H9 (cell line): ENCODE results near the gene HPCAL1. TPM values are rescaled to one million over a fixed set of nuclear protein-coding genes. Genes with fewer than 3 reads are reported as not detected.

Experiments
- DNase-seq: peaks from one replicate; pipeline ENCODE4 v3.0.0-alpha.2; 2017
- H2AFZ ChIP-seq: one replicate; pipeline ENCODE4 v1.6.1; 2013; ENCODE audit warnings: mild to moderate bottlenecking, low read length, control low read depth, moderate library complexity
- H2AK5ac ChIP-seq: 2 replicates; pipeline ENCODE4 v1.6.1; 2013; ENCODE audit warnings: low read length, control low read depth, mixed read lengths; ENCODE audit not compliant: insufficient read length
- H2BK120ac ChIP-seq: one replicate; pipeline ENCODE4 v1.6.1; 2013; ENCODE audit warnings: low read depth, mild to moderate bottlenecking, low read length, control low read depth, inconsistent platforms; ENCODE audit not compliant: poor library complexity, severe bottlenecking
- H2BK12ac ChIP-seq: 2 replicates; pipeline ENCODE4 v1.6.1; 2013; ENCODE audit warnings: low read length, control low read depth, mixed read lengths, low read depth; ENCODE audit not compliant: insufficient read length
- H2BK15ac ChIP-seq: 2 replicates; pipeline ENCODE4 v1.6.1; 2013; ENCODE audit warnings: low read depth, low read length, control low read depth
- H2BK20ac ChIP-seq: one replicate; pipeline ENCODE4 v1.6.1; 2013; ENCODE audit warnings: low read depth, mild to moderate bottlenecking, low read length, control low read depth, inconsistent platforms; ENCODE audit not compliant: poor library complexity, severe bottlenecking
- H2BK5ac ChIP-seq: 2 replicates; pipeline ENCODE4 v1.6.1; 2013; ENCODE audit warnings: low read length, control low read depth, mixed read lengths; ENCODE audit not compliant: insufficient read length
- H3K14ac ChIP-seq: 2 replicates; pipeline ENCODE4 v1.6.1; 2013; ENCODE audit warnings: low read length, control low read depth; ENCODE audit not compliant: insufficient read depth
- H3K18ac ChIP-seq: 2 replicates; pipeline ENCODE4 v1.6.1; 2013; ENCODE audit warnings: low read depth, mild to moderate bottlenecking, mixed read lengths, low read length, control low read depth; ENCODE audit not compliant: insufficient read length
- H3K23ac ChIP-seq: 2 replicates; pipeline ENCODE4 v1.6.1; 2013; ENCODE audit warnings: low read length, control low read depth, mixed read lengths, low read depth; ENCODE audit not compliant: insufficient read length
- H3K23me2 ChIP-seq: 2 replicates; pipeline ENCODE4 v1.6.1; 2013; ENCODE audit warnings: low read depth, mild to moderate bottlenecking, mixed read lengths, low read length, control low read depth; ENCODE audit not compliant: insufficient read length, poor library complexity, severe bottlenecking
- H3K27ac ChIP-seq: 2 replicates; pipeline ENCODE4 v1.5.1; 2013; ENCODE audit warnings: low read length, control low read depth, mixed read lengths, low read depth; ENCODE audit not compliant: insufficient read length
- H3K27me3 ChIP-seq: 2 replicates; pipeline ENCODE4 v1.6.1; 2013; ENCODE audit warnings: low read length, control low read depth, inconsistent platforms; ENCODE audit not compliant: insufficient read depth
- H3K4ac ChIP-seq: 2 replicates; pipeline ENCODE4 v1.6.1; 2013; ENCODE audit warnings: low read depth, mild to moderate bottlenecking, control low read depth, inconsistent platforms, low read length, moderate library complexity
- H3K4me1 ChIP-seq: 2 replicates; pipeline ENCODE4 v1.6.1; 2013; ENCODE audit warnings: low read length, control low read depth, inconsistent platforms; ENCODE audit not compliant: insufficient read depth
- H3K4me2 ChIP-seq: 2 replicates; pipeline ENCODE4 v1.6.1; 2013; ENCODE audit warnings: low read length, control low read depth, mixed read lengths; ENCODE audit not compliant: insufficient read length, insufficient read depth
- H3K56ac ChIP-seq: 2 replicates; pipeline ENCODE4 v1.6.1; 2013; ENCODE audit warnings: low read depth, mild to moderate bottlenecking, mixed read lengths, low read length, control low read depth; ENCODE audit not compliant: insufficient read length
- H3K79me1 ChIP-seq: 2 replicates; pipeline ENCODE4 v1.6.1; 2013; ENCODE audit warnings: low read depth, mild to moderate bottlenecking, moderate library complexity, low read length, control low read depth, inconsistent platforms; ENCODE audit not compliant: insufficient read depth, poor library complexity, severe bottlenecking
- H3K79me2 ChIP-seq: 2 replicates; pipeline ENCODE4 v1.6.1; 2013; ENCODE audit warnings: low read length, control low read depth, inconsistent platforms; ENCODE audit not compliant: insufficient read depth
- H3K9ac ChIP-seq: 2 replicates; pipeline ENCODE4 v1.6.1; 2013; ENCODE audit warnings: low read length, control low read depth, mixed read lengths; ENCODE audit not compliant: insufficient read length; ENCODE audit errors: extremely low read depth
- H3K9me3 ChIP-seq: one replicate; pipeline ENCODE4 v1.6.1; 2013; ENCODE audit warnings: low read depth, low read length, inconsistent platforms; ENCODE audit not compliant: control insufficient read depth
- H3T11ph ChIP-seq: one replicate; pipeline ENCODE4 v1.6.1; 2013; ENCODE audit warnings: mild to moderate bottlenecking, low read length, control low read depth, inconsistent platforms
- H4K20me1 ChIP-seq: one replicate; pipeline ENCODE4 v1.6.1; 2013; ENCODE audit not compliant: control insufficient read depth, insufficient read length, insufficient read depth
- H4K5ac ChIP-seq: 2 replicates; pipeline ENCODE4 v1.6.1; 2013; ENCODE audit warnings: low read depth, mild to moderate bottlenecking, mixed read lengths, low read length, control low read depth; ENCODE audit not compliant: insufficient read length
- H4K8ac ChIP-seq: replicated peaks from 2 replicates; pipeline ENCODE4 v1.6.1; 2013; ENCODE audit warnings: low read length, control low read depth, mixed read lengths, low read depth; ENCODE audit not compliant: insufficient read length
- H4K91ac ChIP-seq: 2 replicates; pipeline ENCODE4 v1.6.1; 2013; ENCODE audit warnings: low read depth, mild to moderate bottlenecking, moderate library complexity, mixed read lengths, low read length, control low read depth; ENCODE audit not compliant: insufficient read length
- H3K27ac Mint-ChIP-seq, 3 experiments: 2 replicates in 2 of 3; 3 replicates in 1 of 3; pipeline ENCODE4 v1.8.0; 2020 to 2021; ENCODE audit warnings: mixed read lengths in 3 of 3, mild to moderate bottlenecking in 1 of 3, moderate library complexity in 1 of 3
- H3K27me3 Mint-ChIP-seq: 2 replicates; pipeline ENCODE4 v1.8.0; 2021; ENCODE audit warnings: low read depth, mild to moderate bottlenecking, moderate library complexity, mixed read lengths
- H3K36me3 Mint-ChIP-seq, 3 experiments: 2 replicates in 2 of 3; 3 replicates in 1 of 3; pipeline ENCODE4 v1.8.0; 2020 to 2021; ENCODE audit warnings: low read depth in 3 of 3, mixed read lengths in 3 of 3; ENCODE audit not compliant: insufficient read depth in 1 of 3
- H3K4me1 Mint-ChIP-seq, 2 experiments: 2 replicates each; pipeline ENCODE4 v1.8.0; 2020; ENCODE audit warnings: mixed read lengths in 2 of 2
- H3K4me3 Mint-ChIP-seq, 2 experiments: 2 replicates in 1 of 2; 3 replicates in 1 of 2; pipeline ENCODE4 v1.8.0; 2020 to 2021; ENCODE audit warnings: mild to moderate bottlenecking in 2 of 2, mixed read lengths in 2 of 2, moderate library complexity in 1 of 2
- H3K9me3 Mint-ChIP-seq, 2 experiments: 2 replicates in 1 of 2; 3 replicates in 1 of 2; pipeline ENCODE4 v1.8.0; 2020; ENCODE audit warnings: mild to moderate bottlenecking in 2 of 2, mixed read lengths in 2 of 2, moderate library complexity in 1 of 2
- WGBS: extraction: QIAGEN DNeasy Blood & Tissue Kit; methylation state at CpG from one replicate; pipeline ENCODE4 v1.1.7; 2013; ENCODE audit warnings: missing lambda C conversion rate, low lambda C conversion rate, mixed read lengths; ENCODE audit not compliant: insufficient read length; ENCODE audit errors: extremely low coverage; 5-methylcytosine and 5-hydroxymethylcytosine counted together
- total RNA-seq: library from RNA; stranded (reverse); gene quantifications from 2 replicates; pipeline ENCODE4 v1.2.1, GENCODE V29; 2021
- TF ChIP-seq, protein P1 (sequence below): fragments of 200-600 bp; sonication (generic); conservative IDR thresholded peaks from 3 replicates; pipeline ENCODE4 v1.8.0; 2021; ENCODE audit warnings: antibody characterized with exemption, mild to moderate bottlenecking

HPCAL1 gene
- total RNA-seq, 1 experiment from 2014 or later: 4.7 TPM

DNA sequence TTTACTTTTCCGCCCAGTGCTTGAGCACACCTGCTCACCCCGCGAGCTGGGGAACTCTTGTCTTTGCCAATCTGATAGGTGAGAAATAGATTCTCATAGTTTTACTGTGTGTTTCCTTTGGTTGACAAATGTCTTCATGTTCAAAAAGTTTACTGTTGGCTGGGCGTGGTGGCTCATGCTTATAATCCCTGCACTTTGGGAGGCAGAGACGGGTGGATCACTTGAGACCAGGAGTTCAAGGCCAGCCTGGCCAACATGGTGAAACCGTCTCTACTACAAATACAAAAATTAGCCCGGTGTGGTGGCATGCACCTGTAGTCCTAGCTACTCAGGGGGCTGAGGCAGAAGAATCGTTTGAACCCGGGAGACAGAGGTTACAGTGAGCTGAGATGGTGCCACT is 135.1 kb downstream of the HPCAL1 start:
- Mint-ChIP-seq H3K4me1 (peaks cover 6% of the 10 kb centered on the region in 2 experiments; a peak in 3 of 4 replicates), H3K27ac (no peak overlapping the region), H3K36me3 (peaks cover 17 to 34% (median 29%) of the 10 kb centered on the region in 3 experiments; a peak in 6 of 7 replicates), H3K27me3 (peaks cover 3% of the 10 kb centered on the region; the same call in 1 of the 2 replicates), H3K4me3 (no peak overlapping the region), H3K9me3 (peaks cover 0 to 4% of the 10 kb centered on the region in 2 experiments; a peak in 1 of 5 replicates)
- H3K9me3 ChIP-seq: no peaks in the 10 kb centered on the region
- DNase-seq: no peak
- H3K9ac ChIP-seq: no peak overlapping the region
- H3K23me2 ChIP-seq: no peaks in the 10 kb centered on the region
- no peaks in the 10 kb centered on the region for H3K27me3 ChIP-seq
- H4K91ac ChIP-seq: no peak overlapping the region
- no peak overlapping the region for H4K5ac ChIP-seq
- H3K56ac ChIP-seq: no peak overlapping the region
- no peak overlapping the region for H2AK5ac ChIP-seq
- no peak overlapping the region for H3K4ac ChIP-seq
- H2BK5ac ChIP-seq: no peak overlapping the region
- H3K23ac ChIP-seq: no peak overlapping the region
- WGBS: no CpG with 5 or more reads among the region's 9 CpGs
- H3K27ac ChIP-seq: no peak overlapping the region
- H3K79me2 ChIP-seq: no peaks in the 10 kb centered on the region
- H3K4me2 ChIP-seq: no peak overlapping the region
- H2AFZ ChIP-seq: no peak overlapping the region
- H4K20me1 ChIP-seq: no peaks in the 10 kb centered on the region
- H3K18ac ChIP-seq: no peak overlapping the region
- no peak overlapping the region for H2BK15ac ChIP-seq
- H2BK12ac ChIP-seq: no peak overlapping the region
- H3T11ph ChIP-seq: no peak overlapping the region
- no peak overlapping the region for H4K8ac ChIP-seq
- no peaks in the 10 kb centered on the region for H3K79me1 ChIP-seq
- H3K4me1 ChIP-seq: no peaks in the 10 kb centered on the region
- H3K14ac ChIP-seq: no peak overlapping the region
- no peak overlapping the region for H2BK20ac ChIP-seq
- TF ChIP-seq, protein P1, sequence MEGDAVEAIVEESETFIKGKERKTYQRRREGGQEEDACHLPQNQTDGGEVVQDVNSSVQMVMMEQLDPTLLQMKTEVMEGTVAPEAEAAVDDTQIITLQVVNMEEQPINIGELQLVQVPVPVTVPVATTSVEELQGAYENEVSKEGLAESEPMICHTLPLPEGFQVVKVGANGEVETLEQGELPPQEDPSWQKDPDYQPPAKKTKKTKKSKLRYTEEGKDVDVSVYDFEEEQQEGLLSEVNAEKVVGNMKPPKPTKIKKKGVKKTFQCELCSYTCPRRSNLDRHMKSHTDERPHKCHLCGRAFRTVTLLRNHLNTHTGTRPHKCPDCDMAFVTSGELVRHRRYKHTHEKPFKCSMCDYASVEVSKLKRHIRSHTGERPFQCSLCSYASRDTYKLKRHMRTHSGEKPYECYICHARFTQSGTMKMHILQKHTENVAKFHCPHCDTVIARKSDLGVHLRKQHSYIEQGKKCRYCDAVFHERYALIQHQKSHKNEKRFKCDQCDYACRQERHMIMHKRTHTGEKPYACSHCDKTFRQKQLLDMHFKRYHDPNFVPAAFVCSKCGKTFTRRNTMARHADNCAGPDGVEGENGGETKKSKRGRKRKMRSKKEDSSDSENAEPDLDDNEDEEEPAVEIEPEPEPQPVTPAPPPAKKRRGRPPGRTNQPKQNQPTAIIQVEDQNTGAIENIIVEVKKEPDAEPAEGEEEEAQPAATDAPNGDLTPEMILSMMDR: no peak
- no peak overlapping the region for H2BK120ac ChIP-seq
